Activated CD4-positive, CD25-positive, alpha-beta regulatory T cell (primary cell): ENCODE measurements around the gene MAFF.
"Not testable (repeated sequence)": the region's sequence is repeated elsewhere in the genome, so short reads cannot be mapped to it uniquely, and the experiment has no call there.

Experiments used
- DNase-seq, 4 experiments: peaks; one replicate each; lab custom pipeline; 2025; lab: John Stamatoyannopoulos, UW

Gene MAFF

GRCh38 chr22:38177571-38177925, 24.2 kb upstream of the MAFF start:
- not testable (repeated sequence) for DNase-seq

GRCh38 chr22:38177926-38178604, 23.7 kb upstream of the MAFF start:
- no peak for DNase-seq

DNA sequence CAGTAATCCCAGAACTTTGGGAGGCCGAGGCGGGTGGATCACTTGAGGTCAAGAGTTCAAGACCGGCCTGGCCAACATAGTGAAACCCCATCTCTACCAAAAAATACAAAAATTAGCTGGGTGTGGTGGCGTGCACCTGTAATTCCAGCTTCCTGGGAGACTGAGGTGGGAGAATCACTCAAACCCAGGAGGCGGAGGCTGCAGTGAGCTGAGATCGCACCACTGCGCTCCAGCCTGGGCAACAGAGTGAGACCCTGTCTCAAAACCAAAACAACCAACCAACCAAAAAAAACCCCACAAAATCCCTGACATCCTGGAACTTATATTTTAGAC, 23.2 kb upstream of the MAFF start:
- not testable (repeated sequence) for DNase-seq

DNA sequence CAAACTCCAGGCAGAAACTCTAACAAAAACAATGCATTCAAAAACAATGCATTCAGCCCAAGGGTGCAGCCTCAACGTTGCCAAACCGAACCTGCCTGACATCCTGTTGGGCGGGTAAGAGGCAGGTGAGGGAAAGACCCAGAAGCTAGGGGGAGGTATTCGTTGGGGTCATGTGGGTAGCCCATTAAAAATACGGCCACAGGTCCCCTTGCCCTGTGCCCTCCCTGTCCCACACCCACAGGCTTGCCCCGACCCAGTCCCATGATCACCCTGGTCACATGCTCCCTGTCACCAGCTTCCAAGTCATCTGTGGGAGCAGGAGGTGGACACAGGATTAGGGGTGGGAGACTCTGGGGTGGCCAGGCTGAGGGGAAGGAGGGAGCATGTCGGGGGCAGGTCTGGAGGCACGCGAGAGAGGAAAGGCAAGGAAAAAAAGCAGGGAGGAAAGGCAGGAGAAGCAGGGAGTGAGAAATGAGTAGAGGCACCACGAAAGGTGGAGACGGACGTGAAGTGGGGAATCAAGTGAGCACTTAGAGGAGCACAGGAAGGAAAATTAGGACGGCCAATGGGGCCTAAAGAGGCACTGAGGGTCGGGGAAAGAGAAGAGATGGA, 20.8 kb upstream of the MAFF start:
- DNase-seq, result no peak

DNA sequence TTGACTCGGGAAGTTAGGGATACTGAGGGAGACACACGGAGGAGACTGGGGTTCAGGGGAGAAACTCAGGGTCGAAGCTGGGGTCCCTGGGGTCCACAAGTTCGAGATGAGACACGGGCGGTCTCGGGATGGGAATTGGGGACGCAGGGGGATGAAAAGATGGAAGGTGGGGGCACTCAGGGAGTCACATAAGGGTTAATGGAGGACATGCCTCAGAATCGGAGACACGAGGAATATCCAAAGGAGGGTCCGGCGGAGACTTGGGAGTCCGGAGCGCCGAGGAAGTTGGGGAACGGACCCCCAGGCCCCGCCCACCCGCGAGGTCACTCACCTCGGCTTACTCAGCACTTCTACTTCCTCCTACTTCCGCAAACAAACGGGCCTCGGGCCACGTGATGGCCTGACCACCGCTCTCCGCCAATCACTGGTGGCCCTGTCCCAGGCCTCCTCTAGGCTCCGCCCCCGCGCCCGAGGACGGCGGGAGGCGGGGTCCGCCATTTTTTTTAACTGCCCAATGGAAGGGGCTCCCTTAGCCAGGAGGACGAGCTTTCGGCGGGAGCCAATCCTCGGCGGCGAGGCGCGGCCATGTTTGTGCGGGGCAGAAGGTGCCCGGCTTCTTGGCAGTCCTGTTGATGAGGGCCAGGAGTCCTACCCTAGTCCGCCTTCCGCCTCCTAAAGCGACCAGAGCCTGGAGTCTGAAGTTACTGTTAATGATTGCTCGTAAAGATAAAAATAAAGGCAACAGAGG, 20.2 kb upstream of the MAFF start, which contains the start of gene PLA2G6:
TSS of gene PLA2G6 (minus strand) at position 378 of the 748 bp plus-strand sequence. CDS start 12,404 bp downstream, outside the sequence.
- DNase-seq, result peak; percentile 91 to 96 (median 94)

- no peak for DNase-seq
These were observed 17.0 kb upstream of the MAFF start for GRCh38 chr22:38184788-38185187.

- no peak for DNase-seq
These were observed 15.4 kb upstream of the MAFF start for GRCh38 chr22:38186429-38186828.

DNA sequence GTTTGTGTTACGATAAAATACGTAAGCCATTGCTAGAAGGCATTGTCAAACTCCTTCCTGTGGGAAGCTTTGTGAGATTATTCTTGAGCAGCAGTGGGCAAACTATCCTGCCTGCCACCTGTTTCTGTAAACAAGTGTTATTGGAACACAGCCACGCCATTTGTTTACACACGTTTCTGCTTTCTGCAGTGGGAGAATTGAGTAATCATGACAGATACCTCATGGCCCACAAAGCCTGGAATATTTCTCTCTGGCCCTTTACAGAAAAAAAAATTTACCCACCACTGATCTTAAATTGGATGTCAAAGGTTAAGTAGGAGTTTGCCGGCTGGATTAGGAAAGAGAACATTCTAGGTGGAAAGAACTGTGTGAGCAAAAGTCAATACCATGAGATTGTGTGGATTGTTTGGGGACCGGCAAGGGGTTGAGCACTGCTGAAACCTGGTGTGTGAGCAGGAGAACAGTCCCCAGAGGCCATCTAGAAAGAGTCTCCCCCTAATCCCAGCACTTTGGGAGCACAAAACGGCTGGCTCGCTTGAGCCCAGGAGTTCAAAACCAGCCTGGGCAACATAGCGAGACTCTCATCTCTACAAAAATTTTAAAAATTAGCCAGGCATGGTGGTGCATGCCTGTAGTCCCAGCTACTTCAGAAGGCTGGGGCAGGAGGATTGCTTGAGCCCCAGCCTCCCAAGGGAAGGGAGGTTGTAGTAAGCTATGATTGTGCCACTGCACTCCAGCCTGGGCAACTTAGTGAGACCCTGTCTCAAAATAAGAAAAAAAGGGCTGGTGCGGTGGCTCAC, 14.2 kb upstream of the MAFF start:
- DNase-seq, result no peak

GRCh38 chr22:38189104-38189503, 12.7 kb upstream of the MAFF start:
- DNase-seq, result no peak

DNA sequence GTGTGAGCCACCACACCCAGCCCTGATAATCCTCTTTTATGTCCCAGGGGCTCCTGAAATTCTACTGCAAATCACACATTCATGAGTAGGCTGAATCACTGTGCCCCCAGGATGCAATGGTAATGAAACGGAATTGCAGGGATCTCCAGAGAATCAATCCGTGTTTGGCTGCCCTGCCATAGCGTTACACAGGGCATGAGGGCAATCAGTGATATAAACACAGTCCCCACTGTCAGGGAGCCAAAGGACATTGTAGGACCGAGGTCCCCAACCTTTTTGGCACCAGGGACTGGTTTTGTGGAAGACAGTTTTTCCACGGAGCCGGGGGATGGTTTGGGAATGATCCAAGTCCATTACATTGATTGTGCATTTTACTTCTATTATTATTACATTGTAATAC, 11.2 kb upstream of the MAFF start:
- DNase-seq, result no peak

GRCh38 chr22:38191055-38191454, 10.7 kb upstream of the MAFF start:
- DNase-seq, result no peak

DNA sequence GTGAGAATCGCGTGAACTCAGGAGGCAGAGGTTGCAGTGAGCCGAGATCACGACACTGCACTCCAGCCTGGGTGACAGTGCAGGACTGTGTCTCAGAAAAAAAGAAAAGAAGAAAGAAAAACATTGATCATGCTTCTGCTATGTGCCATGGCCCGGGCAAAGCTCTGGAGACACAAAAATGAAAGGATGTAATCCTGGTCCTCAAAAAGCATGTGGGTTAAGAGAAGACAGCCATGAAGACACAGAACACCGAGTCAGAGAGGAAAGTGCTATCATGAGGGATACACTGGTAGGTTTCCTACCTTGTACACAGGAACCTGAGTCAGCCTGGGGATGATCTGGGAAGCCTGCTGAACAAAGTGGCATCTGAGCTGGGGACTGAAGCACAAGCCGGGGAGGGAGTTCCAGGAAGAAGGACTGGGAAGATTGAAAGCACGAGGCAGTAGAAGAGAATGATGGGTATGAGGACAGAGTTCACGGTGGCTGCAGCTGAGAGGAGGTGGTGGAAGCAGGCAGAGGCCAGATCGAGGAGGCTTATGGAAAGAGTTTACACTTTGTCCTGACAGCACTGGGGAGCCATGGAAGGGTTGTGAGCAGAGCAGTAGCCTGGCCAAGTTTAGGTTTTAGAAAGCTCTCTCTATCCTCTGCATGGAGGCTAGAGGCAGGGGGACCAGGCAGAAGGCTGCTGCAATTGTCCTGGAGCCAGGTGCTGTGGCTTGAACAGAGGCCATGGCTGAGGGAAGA, 9.9 kb upstream of the MAFF start:
- DNase-seq, result no peak

DNA sequence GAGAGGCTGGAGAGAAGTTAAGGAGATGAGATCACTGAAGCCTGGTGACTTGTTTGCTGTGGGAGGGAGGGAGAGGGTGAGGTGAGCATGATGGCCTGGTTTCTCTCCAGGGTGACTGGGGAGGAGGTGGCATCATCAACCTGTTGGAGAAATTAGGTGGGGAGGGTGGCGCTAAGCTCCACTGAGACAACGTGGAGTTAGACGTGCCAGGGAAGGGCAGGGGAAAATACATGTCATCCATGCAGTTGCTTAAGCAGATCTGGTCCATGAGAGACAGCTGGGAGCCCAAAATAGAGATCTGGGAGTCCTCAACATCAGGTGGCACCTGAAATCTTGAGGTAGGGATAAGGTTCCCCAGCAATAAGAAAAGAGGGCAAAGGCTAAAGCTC, 9.3 kb upstream of the MAFF start:
- DNase-seq, result no peak

DNA sequence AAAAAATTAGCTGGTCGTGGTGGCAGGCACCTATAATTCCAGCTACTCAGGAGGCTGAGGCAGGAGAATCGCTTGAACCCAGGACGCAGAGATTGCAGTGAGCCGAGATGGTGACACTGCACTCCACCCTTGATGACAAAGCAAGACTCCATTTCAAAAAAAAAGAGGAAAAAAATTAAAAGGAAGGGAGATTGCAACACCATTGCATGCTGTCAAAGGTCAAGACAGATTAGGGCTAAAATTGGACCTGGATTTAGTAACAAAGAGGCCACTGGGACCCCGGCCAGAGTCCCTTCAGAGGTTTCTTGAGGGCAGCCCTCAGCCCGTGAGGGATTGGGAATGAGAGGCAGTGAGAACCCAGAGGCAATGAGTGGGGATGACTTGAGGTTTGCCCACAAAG, 8.2 kb upstream of the MAFF start:
- no peak for DNase-seq

GRCh38 chr22:38196791-38197419, 4.9 kb upstream of the MAFF start:
- DNase-seq, result no peak

DNA sequence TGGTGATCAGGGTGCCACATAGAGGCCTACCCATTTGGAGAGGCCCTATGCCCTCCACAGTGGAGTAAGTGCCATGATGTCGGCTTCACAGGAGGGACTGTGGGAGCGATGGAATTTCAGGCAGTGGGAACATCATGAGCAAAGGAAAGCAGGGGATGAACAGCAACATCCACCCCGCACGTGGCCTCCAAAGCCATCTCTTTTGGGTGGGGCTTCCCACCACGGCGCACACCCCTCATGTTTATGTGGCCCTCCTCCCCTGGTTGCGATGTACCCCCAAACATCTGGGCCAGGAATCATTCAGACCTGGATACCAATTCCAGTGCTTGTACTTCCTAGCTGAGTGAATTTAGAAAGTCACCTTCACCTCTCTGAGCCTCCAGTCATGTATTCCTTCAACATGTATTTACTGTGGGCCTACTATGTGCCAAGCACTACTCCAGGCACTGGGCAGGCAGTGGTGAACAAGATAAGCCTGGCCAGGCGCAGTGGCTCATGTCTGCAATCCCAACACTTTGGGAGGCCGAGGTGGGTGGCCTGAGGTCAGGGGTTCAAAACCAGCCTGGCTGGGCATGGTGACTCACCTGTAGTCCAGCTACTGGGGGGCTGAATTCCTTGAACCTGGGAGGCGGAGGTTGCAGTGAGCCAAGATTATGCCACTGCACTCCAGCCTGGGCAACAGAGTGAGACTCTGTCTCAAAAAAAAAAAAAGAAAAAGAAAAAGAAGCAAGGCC, 1.8 kb upstream of the MAFF start:
- no peak for DNase-seq

- DNase-seq, result no peak
These were observed 453 bp upstream of the MAFF start for GRCh38 chr22:38201371-38201710.

- peak in 3 of 4 experiments; percentile 26 to 35 (median 29) for DNase-seq
These were observed 769 bp downstream of the MAFF start for GRCh38 chr22:38202437-38203089.

DNA sequence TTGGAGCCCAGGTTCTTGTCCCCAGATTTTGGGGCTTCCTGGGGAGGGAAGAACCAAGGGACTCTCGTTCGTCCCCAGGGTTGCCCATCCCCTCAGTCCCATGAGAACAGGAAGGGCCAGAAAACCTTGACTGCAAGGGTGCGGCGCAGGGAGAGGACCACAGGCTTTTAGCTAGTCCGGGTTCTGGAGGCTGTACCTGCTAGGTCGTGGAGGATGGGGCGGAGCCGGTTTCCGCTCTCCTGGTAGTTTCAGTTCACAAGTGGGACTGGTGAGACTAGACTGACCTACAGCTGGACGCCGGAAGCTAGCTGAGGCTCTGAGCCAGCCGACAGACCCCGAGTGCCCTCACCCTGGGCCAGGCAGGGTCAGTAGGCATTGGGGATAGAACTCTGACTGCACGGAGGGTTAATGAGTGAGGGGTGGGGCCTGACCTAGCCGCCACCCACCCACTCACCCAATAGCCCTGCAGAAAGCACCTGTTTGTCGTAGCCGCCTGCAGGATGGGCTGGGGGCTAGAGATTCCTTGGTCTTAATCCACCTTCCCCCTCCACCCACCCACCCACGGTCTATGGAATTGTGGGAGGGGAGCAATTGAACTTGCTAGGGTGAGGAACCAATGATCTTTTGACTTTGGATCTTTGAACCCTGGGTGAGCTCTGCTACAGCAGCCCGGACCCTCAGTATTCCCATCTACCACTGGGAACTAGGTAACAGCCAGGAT, 1.5 kb downstream of the MAFF start:
- DNase-seq, result no peak
